SK-N-SH treated with all-trans-retinoic acid at 6 μM for 48 hours (cell line): Measurements from ENCODE around the gene ATP6V1F.

Experiments
- PPARA ChIP-seq: fragments of 250-450 bp; sonication (Bioruptor Pico); IDR thresholded peaks from 2 replicates; pipeline ENCODE4 v1.5.0; 2020; ENCODE audit warnings: mild to moderate bottlenecking, borderline replicate concordance
- TCF4 ChIP-seq: fragments of 250-450 bp; sonication (Bioruptor Pico); IDR thresholded peaks from 2 replicates; pipeline ENCODE4 v1.8.0; 2021; ENCODE audit warnings: mild to moderate bottlenecking, moderate library complexity, borderline replicate concordance
- ZFP30 ChIP-seq: fragments of 450-650 bp; formaldehyde crosslinking; IDR thresholded peaks from 2 replicates; pipeline ENCODE4 v1.5.0; 2022; ENCODE audit warnings: mild to moderate bottlenecking, moderate library complexity
- ZNF565 ChIP-seq: fragments of 450-650 bp; formaldehyde crosslinking; conservative IDR thresholded peaks from 2 replicates; pipeline ENCODE4 v1.5.0; 2020; ENCODE audit warnings: low read depth, mild to moderate bottlenecking, moderate library complexity
- TF ChIP-seq, protein P1 (sequence below): fragments of 250-450 bp; sonication (Bioruptor Pico); IDR thresholded peaks from 2 replicates; pipeline ENCODE4 v1.8.0; 2020; ENCODE audit warnings: mild to moderate bottlenecking, moderate library complexity, borderline replicate concordance

DNA sequence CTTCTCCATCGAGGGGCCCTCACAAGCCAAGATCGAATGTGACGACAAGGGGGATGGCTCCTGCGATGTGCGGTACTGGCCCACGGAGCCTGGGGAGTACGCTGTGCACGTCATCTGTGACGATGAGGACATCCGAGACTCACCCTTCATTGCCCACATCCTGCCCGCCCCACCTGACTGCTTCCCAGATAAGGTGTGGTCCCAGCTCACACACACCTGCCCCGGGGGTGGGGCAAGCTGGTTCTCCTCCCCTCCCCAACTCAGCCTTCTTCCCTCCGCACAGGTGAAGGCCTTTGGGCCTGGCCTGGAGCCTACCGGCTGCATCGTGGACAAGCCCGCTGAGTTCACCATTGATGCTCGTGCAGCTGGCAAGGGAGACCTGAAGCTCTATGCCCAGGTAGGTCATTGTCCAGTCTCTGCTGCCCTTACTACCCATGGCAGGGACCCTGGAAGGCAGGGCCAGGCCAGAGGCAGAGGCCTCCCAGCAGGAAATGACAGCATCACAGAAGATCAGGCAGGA lies 21.4 kb upstream of the ATP6V1F start:
- TF ChIP-seq, protein P1, sequence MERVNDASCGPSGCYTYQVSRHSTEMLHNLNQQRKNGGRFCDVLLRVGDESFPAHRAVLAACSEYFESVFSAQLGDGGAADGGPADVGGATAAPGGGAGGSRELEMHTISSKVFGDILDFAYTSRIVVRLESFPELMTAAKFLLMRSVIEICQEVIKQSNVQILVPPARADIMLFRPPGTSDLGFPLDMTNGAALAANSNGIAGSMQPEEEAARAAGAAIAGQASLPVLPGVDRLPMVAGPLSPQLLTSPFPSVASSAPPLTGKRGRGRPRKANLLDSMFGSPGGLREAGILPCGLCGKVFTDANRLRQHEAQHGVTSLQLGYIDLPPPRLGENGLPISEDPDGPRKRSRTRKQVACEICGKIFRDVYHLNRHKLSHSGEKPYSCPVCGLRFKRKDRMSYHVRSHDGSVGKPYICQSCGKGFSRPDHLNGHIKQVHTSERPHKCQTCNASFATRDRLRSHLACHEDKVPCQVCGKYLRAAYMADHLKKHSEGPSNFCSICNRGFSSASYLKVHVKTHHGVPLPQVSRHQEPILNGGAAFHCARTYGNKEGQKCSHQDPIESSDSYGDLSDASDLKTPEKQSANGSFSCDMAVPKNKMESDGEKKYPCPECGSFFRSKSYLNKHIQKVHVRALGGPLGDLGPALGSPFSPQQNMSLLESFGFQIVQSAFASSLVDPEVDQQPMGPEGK (CRISPR knock-in tag) = no peak
- TF ChIP-seq TCF4 (CRISPR knock-in tag) (no peak), PPARA (no peak), ZNF565 (CRISPR knock-in tag) (no peak), ZFP30 (CRISPR knock-in tag) (no peak)
